ENCODE results near the gene ZBTB44.
"Not testable (repeated sequence)": the region's sequence is repeated elsewhere in the genome, so short reads cannot be mapped to it uniquely, and the experiment has no call there.

The ZBTB44 gene

DNA sequence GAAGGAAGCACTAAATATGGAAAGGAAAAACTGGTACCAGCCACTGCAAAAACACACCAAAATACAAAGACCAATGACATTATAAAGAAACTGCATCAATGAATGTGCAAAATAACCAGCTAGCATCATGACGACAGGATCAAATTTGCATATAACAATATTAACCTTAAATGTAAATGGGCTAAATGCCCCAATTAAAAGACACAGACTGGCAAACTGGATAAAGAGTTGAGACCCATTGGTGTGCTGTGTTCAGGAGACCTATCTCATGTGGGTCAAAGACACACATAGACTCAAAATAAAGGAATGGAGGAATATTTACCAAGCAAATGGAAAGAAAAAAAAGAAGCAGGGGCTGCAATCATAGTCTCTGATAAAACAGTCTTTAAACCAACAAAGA lies 63.0 kb downstream of the ZBTB44 start:
- not testable (repeated sequence) for DNase-seq (ENCODE audit: low spot score); FAIRE-seq

DNA sequence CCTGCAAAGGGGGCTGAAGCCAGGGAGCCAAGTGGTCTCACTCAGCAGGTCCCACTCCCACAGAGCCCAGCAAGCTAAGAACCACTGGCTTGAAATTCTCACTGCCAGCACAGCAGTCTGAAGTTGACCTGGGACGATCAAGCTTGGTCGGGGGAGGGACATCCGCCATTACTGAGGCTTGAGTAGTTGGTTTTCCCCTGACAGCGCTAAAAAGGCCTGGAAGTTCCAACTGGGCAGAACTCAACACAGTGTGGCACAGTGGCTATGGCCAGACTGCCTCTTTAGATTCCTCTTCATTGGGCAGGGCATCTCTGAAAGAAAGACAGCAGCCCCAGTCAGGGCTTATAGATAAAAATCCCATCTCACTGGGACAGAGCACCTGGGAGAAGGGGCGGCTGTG lies 64.8 kb downstream of the ZBTB44 start:
- FAIRE-seq; DNase-seq (ENCODE audit: low spot score): not testable (repeated sequence)

DNA sequence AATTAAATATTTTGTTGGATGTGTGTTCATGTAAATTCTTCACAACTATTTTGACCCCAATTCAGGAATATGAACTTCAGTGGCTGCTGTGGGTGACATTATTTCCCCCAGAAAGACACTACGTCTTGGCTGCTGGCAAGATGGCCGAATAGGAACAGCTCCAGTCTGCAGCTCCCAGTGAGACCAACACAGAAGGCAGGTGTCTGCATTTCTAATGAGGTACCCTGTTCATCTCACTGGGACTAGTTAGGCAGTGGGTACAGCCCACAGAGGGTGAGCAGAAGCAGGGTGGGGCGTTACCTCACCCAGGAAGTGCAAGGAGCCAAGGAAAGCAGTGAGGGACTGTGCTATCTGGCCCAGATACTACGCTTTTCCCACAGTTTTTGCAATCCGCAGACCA lies 65.3 kb downstream of the ZBTB44 start:
- FAIRE-seq (no peak), DNase-seq (ENCODE audit: low spot score) (no peak)

DNA sequence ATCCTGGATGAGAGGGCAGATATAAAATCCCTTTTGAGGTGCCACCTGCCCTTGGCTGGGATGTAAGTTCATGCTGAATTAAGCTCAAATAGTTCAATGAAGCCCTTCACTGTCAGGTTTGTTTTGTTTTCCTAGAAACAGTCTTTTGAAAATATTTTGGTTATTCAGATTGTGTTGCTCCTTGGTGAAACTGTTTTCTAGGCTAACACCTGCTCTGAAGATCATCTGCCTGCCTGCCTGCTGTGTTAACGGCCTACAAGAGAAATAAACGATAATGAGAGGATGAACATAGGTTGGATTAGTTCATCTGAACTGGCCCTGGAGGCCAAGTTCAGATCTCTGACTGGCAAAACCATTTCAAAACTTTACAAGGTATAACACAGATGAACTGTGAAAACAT lies 67.4 kb downstream of the ZBTB44 start:
- FAIRE-seq (no peak), DNase-seq (ENCODE audit: low spot score) (no peak)

DNA sequence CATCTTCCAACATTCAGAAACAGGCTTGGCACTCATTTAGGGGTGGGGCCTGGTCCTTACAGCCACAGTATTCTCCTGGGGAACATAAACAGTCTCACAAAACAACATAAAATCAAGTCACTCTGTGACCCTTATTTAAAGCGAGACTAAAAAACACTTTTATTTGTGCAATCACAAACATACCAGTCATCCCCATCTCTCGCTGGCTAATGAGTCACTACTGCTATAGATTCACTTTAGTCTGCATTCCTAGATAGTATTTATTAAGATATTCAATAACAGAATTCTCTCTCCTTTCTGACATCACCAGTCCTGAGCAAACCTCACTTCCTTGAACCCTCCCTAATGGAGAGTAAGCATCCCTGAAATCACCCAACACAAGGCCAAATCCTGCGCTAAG lies 68.0 kb downstream of the ZBTB44 start:
- FAIRE-seq, result no peak
- no peak for DNase-seq (ENCODE audit: low spot score)

DNA sequence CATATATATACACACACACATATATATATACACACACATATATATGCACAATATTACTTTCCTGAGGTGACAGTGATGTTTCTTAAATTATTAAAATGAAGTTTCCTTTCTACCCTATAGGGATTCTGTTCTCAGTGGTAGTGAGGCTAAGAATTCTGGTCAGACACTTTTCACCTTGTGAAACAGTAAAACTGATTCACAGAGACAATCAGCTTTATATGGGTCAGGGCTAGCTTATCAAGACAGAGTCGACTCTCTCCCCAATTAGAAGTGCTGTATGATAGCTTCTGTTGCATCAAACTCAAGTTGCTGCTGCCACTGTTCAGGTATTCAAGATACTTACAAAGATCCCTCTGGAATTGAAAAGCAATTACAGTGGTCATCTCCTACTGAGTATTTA lies 68.4 kb downstream of the ZBTB44 start:
- FAIRE-seq (no peak), DNase-seq (ENCODE audit: low spot score) (no peak)

DNA sequence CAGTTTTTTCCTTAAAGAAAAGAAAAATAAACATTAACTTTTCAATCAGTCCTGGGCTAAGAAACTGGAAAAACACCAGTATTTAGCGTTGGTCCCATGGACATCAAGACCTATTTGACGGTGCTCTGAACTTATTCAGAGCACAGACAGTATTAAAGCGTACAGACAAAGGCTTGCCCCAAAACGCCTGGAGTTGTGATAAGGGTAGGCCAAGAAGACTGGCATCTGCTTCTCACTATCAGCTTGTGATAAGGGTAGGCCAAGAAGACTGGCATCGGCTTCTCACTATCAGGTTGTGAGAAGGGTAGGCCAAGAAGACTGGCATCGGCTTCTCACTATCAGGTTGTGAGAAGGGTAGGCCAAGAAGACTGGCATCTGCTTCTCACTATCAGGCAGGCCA lies 69.3 kb downstream of the ZBTB44 start:
- FAIRE-seq; DNase-seq (ENCODE audit: low spot score): not testable (repeated sequence)

DNA sequence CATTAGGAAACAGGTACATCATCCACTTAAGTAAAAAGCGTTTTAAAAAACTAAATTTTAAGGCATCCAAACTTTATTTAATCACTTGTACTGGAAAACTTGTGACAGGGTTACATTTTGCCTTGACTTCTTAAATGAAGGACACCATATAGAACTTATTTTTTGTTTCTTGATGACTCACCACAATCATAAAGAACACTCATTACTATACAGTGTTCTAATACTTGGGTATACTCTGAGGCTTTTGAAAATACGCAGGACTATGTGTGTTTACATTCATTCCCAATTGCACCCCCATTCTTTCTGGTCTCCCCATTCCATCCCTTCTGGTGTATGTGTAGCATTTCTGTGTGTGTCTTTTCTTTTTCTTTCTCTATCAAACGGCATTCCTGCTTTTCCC lies 69.9 kb downstream of the ZBTB44 start:
- DNase-seq (ENCODE audit: low spot score) (no peak), FAIRE-seq (no peak)

DNA sequence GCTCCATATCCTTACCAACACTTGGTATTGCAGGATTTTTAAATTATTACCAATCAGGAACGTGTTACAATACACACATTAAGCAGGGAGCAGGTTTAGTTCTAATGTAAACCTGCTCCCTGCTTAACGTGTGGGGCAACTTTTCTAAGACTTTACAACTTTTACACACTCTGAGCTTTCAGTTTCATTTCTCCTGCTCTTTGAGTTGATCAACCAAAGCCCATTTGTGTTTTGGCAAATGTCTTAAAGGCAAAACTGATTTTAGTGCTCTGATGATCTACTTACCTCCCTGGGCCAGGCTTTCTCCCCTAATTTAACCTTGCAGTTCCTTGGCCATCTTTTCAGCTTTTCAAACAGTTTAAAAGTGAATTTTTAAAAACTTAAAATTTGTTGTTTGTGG lies 70.9 kb downstream of the ZBTB44 start:
- DNase-seq (ENCODE audit: low spot score), result no peak

DNA sequence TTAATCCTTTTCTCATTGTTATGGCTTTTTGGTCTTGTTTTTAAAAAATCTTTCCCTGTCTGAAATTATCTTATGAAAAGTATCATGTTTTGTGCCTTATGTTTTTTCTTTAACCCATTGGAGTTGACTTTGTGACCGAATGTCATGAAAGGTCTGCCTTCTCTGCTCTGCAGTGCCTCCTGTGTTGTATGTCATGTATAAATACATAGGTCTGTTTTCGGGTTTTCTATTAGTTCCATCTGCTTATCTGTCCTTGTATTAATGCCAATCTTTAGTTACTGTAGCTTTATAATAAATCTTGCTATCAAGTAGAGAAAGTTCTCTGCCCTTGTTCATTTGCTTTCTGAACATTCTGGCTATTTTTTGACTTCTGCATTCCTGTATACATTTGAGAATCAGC lies 73.0 kb downstream of the ZBTB44 start:
- no peak for FAIRE-seq
- no peak for DNase-seq (ENCODE audit: low spot score)

More for the DNA sequence above, 70.9 kb downstream of the ZBTB44 start:
- FAIRE-seq, result no peak

DNA sequence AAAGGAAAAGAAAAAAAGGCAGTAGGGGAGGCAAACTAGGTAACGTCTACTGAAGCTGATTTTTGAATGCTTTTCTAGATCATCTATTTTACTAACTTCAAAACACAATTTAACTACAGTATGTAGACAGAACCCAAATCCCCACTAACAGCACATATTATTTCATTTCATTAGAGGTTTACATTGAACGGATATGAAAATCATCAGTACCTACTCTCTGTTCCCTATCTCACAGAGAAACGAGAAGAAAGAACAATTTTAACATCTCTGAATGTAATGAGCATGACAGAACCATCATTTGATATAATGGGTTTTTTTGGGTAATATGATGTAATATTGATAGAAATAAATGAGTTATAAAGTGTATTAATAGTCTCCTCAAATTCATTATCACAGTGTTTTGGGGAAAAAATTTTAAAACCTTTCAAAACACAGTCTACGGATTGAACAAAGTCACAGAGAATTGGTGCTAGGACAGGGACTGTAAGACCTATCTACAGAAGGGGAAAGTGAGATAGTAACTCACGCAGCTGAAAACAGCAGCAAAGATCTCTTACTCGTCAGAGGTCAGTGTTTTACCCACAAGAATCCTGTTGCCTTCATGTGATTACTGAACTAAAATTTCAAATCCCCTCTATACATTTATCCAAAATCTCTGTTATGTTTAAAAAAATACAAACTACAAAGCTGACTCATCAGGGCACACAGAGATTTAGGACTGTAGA lies 77.3 kb downstream of the ZBTB44 start:
- no peak for FAIRE-seq
- no peak for DNase-seq (ENCODE audit: low spot score)

DNA sequence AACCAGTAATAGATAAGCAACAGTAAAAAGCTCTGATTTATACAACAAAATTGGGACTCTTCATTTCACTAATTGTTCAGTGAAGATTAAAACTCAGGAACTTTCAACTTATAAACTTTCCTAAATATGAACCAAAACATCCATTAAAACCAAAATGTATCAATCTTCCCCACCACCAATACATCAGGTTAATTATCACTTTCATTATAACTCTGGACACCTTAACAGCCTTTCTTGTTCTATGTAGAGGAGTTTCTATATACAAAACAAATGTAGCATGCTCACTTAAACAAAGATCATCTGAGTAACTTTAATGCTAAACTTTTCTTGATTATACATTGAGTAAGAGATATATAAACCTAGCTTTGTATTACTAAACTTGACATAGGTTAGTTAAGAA lies 80.4 kb downstream of the ZBTB44 start:
- DNase-seq (ENCODE audit: low spot score) (no peak), FAIRE-seq (no peak)

DNA sequence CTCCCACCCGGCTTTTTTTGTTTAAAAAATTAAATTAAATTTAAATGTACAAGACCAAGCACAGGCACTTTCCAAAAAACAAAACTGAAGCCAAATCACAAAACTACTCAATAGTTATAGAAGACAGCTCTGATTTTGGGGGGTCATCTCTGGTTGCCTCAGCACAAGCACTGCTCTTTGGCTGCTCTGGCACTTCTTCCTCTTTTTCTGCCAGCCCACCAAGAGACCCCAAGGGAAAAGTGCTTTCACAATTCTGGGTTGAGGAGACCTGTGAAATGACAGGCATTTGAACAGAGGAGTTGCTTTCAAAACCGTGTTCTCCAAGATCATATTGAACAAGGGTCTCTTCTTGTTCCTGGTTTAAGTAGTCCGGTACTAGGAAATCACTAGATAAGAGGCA lies 80.8 kb downstream of the ZBTB44 start:
- FAIRE-seq; DNase-seq (ENCODE audit: low spot score): not testable (repeated sequence)

DNA sequence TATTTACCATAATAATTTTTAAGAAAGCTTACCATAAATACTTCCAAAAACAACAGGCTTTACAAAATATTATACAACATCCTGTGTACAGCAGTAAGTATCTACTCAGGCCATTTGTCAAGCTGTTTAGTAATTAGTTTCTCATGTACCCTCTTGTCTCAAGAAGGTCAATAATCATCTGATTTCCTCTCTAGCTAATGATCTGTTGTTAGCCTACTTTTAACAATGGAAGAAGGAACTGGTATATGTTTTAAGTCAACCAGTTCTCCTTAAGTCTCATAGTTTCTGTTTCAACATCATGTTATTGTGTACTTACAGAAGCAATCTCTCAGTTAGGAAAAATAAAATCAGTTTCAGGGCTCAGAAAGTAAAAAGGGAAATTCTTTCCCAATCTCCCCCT lies 81.2 kb downstream of the ZBTB44 start:
- FAIRE-seq, result not testable (repeated sequence)

DNA sequence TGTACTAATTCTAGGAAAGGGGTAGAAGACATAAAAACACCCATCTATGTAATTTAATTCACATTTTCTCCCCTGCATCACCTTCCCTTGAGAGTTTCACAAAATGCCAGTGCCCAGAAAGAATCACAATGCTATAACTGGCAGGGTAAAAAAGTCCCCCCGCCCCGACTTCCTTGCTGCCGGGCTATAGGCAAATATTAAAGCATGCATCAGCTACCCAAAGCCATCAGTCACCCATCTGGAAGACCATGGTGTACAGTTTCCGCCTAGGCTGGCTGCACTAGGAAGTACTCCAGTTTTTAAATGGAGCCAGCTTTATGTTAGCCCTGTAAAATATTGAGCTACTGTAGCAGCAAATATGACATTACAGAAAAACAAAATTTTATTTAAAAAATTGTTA lies 87.3 kb downstream of the ZBTB44 start:
- no peak for DNase-seq (ENCODE audit: low spot score)
- no peak for FAIRE-seq

More for the DNA sequence above, 81.2 kb downstream of the ZBTB44 start:
- not testable (repeated sequence) for DNase-seq (ENCODE audit: low spot score)

DNA sequence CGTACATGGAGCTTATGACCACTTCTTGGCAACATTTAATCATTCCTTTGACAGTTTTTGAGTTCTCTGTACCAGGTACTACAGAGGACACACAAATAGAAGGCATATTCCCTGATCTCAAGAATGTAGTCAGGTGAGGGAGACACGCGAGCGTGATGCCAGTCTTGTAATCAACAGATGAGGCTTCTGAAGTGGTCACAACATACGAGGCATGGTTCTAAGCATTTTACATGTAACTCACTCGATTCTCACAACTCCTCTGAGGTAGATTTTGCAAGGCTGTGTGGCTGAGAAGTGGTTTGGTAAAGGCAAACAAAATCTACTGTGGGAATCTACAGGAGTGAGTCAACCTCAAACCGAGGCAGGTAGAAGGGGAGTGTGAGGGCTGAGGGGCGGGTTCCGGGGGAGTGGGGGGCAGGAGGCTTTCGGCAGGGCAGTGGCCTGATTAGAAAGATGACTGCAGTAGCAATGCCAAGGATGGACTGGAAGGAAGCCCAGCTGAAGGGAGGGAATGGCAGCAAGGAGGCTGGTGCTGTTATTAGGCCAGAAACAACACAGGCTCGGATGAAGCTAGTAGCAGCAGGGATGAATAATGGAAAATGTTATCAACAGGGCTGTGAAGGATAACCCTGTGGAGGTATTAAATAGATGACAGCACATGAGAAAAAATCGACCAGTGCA lies 91.3 kb downstream of the ZBTB44 start:
- FAIRE-seq, result no peak
- DNase-seq (ENCODE audit: low spot score), result no peak

DNA sequence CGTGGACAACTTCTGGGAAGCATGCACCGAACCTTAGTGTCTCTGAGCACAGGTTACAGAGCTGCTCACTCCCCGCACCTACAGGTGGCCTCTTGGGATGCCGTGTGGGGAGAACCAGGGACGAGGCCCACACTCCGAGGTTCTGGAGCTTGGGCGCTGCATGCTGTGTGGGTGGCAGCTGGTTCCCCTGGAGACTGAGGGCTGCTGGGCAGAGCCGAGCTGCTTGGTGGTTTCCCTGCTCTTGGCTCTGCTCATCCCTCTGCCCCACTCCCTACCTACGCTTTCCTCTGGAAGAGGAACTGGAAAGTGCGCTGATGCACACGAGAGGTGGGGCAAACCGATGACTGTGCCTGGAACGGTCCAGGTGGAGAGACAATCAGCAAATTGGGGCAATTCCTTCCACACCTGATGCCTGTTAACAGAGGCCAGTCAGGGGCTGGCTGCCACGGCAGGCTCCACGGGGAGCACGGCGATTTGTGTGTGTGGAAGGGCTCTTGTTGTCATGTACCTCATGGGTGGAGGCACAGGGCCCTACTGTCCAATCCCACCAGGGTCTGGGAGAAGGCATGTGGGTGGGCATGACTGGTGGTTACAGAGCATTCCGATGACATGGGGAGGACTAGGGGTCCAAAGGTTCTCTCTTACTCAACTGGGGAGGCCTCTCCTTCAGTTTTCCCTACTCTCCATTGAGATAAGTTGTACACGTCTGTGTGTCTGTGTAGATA lies 94.2 kb downstream of the ZBTB44 start:
- FAIRE-seq, result no peak

DNA sequence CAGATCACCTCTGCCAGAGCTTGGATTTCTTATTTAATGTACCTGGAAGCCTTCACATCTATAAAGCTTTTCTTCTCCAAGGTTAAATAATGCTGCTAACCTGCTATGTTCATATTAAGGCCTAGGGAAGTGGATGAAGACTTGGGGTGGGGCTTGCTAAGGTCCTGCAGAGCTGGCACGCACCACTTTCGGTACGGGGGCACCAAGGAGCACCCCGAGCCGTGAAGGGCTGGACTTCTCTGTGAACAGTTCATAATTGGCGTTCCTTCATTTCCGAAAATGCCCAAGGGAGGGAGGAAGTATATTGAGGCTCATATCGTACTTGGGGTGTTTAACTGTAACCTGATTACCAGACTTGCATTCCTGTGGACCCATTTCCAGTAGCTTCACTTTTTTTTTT lies 95.6 kb downstream of the ZBTB44 start:
- FAIRE-seq (no peak), DNase-seq (ENCODE audit: low spot score) (no peak)

More for the DNA sequence above, 94.2 kb downstream of the ZBTB44 start:
- DNase-seq (ENCODE audit: low spot score), result no peak

DNA sequence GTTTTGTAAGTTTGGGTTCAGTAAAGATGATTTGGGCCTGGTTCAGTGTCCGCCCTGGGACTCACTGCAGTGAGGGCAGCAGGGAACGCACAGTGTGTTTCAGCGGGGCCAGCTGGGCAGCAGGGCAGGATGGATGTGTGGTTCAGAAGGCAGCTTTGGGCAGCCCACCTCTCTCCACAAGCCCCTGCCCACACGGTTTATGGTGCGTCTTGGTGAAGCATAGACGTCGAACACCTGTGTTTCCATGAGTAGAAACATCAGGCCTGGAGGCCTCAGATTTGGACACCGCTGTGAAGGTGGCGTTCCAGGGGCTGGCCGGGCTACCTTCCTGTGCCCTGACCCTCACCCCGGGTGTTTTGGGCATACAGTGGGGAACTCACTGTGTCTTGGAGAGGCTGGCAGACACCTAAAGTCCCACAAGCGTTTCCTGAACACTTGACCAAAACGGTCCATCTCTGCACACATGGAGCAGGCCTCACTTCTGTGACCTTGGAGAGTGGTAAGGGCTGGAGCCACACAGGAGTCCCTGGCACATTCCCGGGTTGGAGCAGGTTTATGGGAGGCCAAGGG lies 96.1 kb downstream of the ZBTB44 start:
- no peak for FAIRE-seq
- DNase-seq (ENCODE audit: low spot score), result no peak

DNA sequence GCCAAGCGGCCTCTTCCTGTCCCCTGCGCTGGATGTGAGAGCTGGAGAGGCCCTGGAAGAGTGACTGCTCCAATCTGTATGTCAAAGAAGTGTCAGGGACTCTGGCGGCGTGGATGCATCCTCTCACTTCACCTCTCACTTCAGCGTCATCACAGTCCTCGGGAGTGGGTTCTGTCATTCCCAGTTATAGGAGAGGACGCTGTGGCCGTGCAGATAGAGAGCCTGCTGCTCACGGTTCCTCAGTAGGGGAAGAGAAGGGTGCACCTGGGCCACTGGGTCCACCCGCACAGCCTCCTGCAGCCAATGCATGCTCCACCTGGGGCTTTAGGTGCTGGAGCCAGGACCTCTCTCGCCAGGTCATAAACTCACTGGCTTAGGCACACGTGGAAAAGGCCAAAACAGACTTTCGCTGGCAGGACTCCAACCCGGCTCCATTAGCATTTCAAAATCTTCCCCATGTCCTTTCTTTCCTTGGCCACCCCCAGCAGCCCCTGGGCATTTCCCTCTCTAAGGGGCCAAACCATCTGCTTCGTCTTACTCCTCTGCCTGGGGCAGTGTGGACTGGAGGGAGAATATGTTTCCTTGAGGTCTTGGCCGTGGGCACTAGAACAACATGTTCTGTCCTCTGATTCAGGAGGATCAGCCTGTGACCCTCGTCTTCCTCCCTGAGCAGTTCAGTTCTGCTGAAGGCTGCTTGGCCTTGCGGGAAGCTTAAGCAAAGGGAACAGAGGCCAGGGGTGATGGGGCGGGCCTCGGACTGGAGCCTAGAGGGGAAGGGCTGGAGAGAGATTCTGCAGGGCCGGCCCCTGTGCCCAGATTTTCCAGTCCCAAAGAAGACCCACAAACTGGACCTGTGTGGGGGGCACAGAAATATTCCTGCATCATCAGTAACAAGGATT lies 97.3 kb downstream of the ZBTB44 start:
- no peak for DNase-seq (ENCODE audit: low spot score)
- FAIRE-seq, result no peak

DNA sequence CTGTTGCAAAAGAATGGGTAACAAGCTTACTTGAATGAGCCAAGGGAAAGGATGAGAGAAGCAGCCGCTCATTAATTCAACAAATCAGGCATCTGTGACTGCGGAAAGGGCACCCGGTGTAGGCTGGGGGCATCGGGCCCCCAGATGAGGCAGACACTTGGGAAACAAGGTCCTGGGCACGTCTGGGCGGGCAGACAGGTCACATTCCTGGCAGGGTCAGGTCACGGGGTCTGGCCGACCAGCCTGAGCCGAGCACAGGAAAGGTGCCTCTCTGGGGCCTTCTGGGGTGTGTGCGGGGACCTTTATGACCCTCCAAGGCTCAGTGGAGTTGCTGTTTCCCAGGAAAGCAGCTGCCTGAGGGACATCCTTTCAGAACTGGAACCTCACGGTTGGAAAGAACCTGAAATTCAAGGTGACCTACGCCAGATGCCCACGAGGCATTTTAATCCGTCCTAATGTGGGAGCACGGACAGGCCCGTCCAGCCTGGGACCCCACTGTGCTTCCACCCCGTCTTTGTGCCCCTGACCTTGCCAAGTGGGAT lies 98.1 kb downstream of the ZBTB44 start:
- no peak for DNase-seq (ENCODE audit: low spot score)

More for the DNA sequence above, 98.1 kb downstream of the ZBTB44 start:
- FAIRE-seq, result no peak

Measured in RCC 7860 (cell line).